Keratinocyte (primary cell): ENCODE data around the gene EFNA1. TPM values are rescaled to one million over a fixed set of nuclear protein-coding genes. Genes with fewer than 3 reads are reported as not detected.
A peak's percentile ranks its signal among the peaks of the same experiment; 100 is the strongest.

Experiments
- DNase-seq: peaks from one replicate; pipeline ENCODE4 v3.0.0-alpha.2; 2011; ENCODE audit warnings: low read depth, missing footprints, low spot score
- FAIRE-seq: peaks from 2 replicates; lab custom pipeline; 2011; peaks lifted over from hg19 to GRCh38; lab: Jason Lieb, UNC
- H2AFZ ChIP-seq: 2 replicates; pipeline ENCODE4 v1.6.0; 2012; ENCODE audit warnings: low read length, control low read depth, inconsistent platforms; ENCODE audit not compliant: control insufficient read depth
- H3K27ac ChIP-seq: 2 replicates; pipeline ENCODE4 v1.5.1; 2011; ENCODE audit warnings: low read length; ENCODE audit not compliant: control insufficient read depth, insufficient read depth
- H3K27me3 ChIP-seq: 3 replicates; pipeline ENCODE4 v1.6.0; 2011; ENCODE audit warnings: low read length; ENCODE audit not compliant: control insufficient read depth, insufficient read depth; ENCODE audit errors: extremely low read depth
- H3K36me3 ChIP-seq, 2 experiments: 2 replicates in 1 of 2; 3 replicates in 1 of 2; pipeline ENCODE4 v1.5.1; 2011; ENCODE audit warnings: low read length in 2 of 2, mild to moderate bottlenecking in 1 of 2; ENCODE audit not compliant: control insufficient read depth in 2 of 2, insufficient read depth in 2 of 2; ENCODE audit errors: extremely low read depth in 1 of 2
- H3K4me1 ChIP-seq: 3 replicates; pipeline ENCODE4 v1.5.1; 2011; ENCODE audit warnings: low read length; ENCODE audit not compliant: control insufficient read depth, insufficient read depth; ENCODE audit errors: extremely low read depth
- H3K4me2 ChIP-seq: 3 replicates; pipeline ENCODE4 v1.6.0; 2011; ENCODE audit warnings: low read depth, low read length; ENCODE audit not compliant: control insufficient read depth, insufficient read depth; ENCODE audit errors: extremely low read depth
- H3K4me3 ChIP-seq, 3 experiments: fragments of 200-600 bp in 1 of 3; sonication (generic) in 1 of 3; 2 replicates in 2 of 3; 3 replicates in 1 of 3; pipeline ENCODE4 v1.5.1; 2011 to 2016; ENCODE audit warnings: low read length in 3 of 3, mild to moderate bottlenecking in 3 of 3, control low read depth in 2 of 3, inconsistent platforms in 1 of 3, low read depth in 1 of 3, mixed read lengths in 1 of 3, mixed run types in 1 of 3, moderate library complexity in 1 of 3; ENCODE audit not compliant: control insufficient read depth in 2 of 3, insufficient read depth in 2 of 3; ENCODE audit errors: extremely low read depth in 1 of 3
- H3K79me2 ChIP-seq: 2 replicates; pipeline ENCODE4 v1.6.0; 2012; ENCODE audit warnings: low read length; ENCODE audit not compliant: control insufficient read depth, insufficient read depth
- H3K9ac ChIP-seq: 3 replicates; pipeline ENCODE4 v1.6.0; 2011; ENCODE audit warnings: low read length; ENCODE audit not compliant: control insufficient read depth, insufficient read depth; ENCODE audit errors: extremely low read depth
- H3K9me1 ChIP-seq: 3 replicates; pipeline ENCODE4 v1.6.0; 2011; ENCODE audit warnings: low read length; ENCODE audit not compliant: control insufficient read depth, insufficient read depth; ENCODE audit errors: extremely low read depth
- H3K9me3 ChIP-seq: 2 replicates; pipeline ENCODE4 v1.5.1; 2012; ENCODE audit warnings: low read depth, low read length; ENCODE audit not compliant: control insufficient read depth
- H4K20me1 ChIP-seq: 3 replicates; pipeline ENCODE4 v1.6.0; 2011; ENCODE audit warnings: low read length; ENCODE audit not compliant: control insufficient read depth, insufficient read depth; ENCODE audit errors: extremely low read depth
- EZH2 ChIP-seq: IDR thresholded peaks from one replicate; pipeline ENCODE4 v1.6.1; 2012; ENCODE audit warnings: inconsistent platforms, mild to moderate bottlenecking, low read length, moderate library complexity
- dilution Hi-C: fragments of 300-500 bp; cut with MboI; formaldehyde crosslinking; loops from one replicate; pipeline ENCODE4 v1.7.0; 2020; ENCODE audit warnings: low sequenced_read_pairs; ENCODE audit not compliant: extremely low pct_ligation_motif_present
- polyA minus RNA-seq, 3 experiments: library from RNA; depleted of rRNA, polyadenylated mRNA; stranded (reverse); fragments of >200 nt; gene quantifications; 1 replicate in 1 of 3; 2 replicates in 1 of 3; 3 replicates in 1 of 3; pipeline ENCODE4 v1.2.3, GENCODE V29; 2011
- polyA plus RNA-seq, 5 experiments: library from polyadenylated mRNA; depleted of rRNA in 3 of 5; stranded (reverse) in 3 of 5; stranded (forward) in 1 of 5; unstranded in 1 of 5; fragments of >200 nt; gene quantifications; 1 replicate in 1 of 5; 2 replicates in 3 of 5; 3 replicates in 1 of 5; pipeline versions ENCODE4 v1.2.1 to v1.2.3, GENCODE V29; 2011 to 2012; ENCODE audit warnings: missing spikeins in 2 of 5, low read depth in 1 of 5, low replicate concordance in 1 of 5
- TF ChIP-seq, protein P1 (sequence below), 3 experiments: IDR thresholded peaks in 1 of 3; conservative IDR thresholded peaks in 1 of 3; optimal IDR thresholded peaks in 1 of 3; 2 replicates in 2 of 3; 3 replicates in 1 of 3; pipeline versions ENCODE3 to v1.5.1; 2011; ENCODE audit warnings: low read length in 3 of 3, mild to moderate bottlenecking in 3 of 3, moderate library complexity in 2 of 3, control low read depth in 1 of 3, inconsistent platforms in 1 of 3; ENCODE audit not compliant: insufficient read depth in 2 of 3; ENCODE audit errors: extremely low read depth in 1 of 3

The EFNA1 gene, protein sequence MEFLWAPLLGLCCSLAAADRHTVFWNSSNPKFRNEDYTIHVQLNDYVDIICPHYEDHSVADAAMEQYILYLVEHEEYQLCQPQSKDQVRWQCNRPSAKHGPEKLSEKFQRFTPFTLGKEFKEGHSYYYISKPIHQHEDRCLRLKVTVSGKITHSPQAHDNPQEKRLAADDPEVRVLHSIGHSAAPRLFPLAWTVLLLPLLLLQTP
- polyA plus RNA-seq (33.2 to 116 TPM (median 77.5 TPM) in 3 replicates), polyA minus RNA-seq (45.9 to 113 TPM (median 67.4 TPM) in 3 replicates)
- polyA plus RNA-seq (2011; ENCODE audit: low read depth), result 33.5 TPM
- 34.4 and 44.7 TPM in 2 replicates for polyA plus RNA-seq (2011; cell fraction: cytosol; rRNA removed)
- 180 and 349 TPM in 2 replicates for polyA plus RNA-seq (2011; cell fraction: nucleus; rRNA removed)
- 22.9 and 134 TPM in 2 replicates for polyA plus RNA-seq (2012; ENCODE audit: low replicate concordance)
- polyA minus RNA-seq (2011; cell fraction: cytosol; rRNA and poly(A)+ RNA removed), result 52.0 TPM
- 90.7 and 122 TPM in 2 replicates for polyA minus RNA-seq (2011; cell fraction: nucleus; rRNA and poly(A)+ RNA removed)

DNA sequence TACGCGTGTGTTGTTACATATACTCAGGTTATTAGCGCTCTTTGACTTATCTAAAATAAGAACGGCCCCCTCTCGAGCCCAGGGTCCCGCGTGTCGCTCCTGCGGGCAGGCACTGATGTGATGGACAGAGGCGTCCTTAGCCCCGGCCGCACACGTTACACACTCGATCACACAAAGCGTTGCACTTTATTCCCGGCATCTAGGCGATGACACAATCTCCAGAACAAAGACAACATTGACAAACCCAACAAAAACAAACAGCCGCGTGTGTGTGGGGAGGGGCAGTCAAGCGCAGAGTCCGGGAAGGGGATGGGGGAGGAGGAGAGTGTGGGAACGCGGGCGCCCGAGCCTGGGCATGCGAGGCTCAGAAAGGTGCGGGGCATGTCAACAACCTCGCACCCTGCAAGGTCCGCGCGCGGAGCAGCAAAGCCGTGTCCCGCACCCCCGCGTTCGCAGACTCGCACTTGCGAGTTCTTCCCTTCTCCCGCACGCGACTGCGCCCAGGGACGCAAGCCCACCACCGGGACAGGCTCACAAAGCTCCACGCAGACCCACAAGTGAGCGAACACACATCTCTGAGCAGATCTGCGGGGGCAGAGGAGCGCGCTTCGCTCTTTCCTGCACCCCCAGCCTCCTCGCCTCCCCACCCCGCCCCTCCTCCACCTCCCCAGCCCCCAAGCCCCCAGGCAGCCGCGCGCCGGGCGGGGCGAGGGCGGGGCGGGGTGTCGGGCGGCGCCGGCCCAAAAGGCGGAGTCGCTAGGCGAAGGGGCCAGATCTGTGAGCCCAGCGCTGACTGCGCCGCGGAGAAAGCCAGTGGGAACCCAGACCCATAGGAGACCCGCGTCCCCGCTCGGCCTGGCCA lies at the start of gene EFNA1:
Gene EFNA1 (plus strand): TSS at position 772 of the 862 bp plus-strand sequence. CDS start 102 bp downstream, outside the sequence.
- Histone ChIP-seq H3K9ac (peak within 1 kb of the TSS; percentile 96), H4K20me1 (no peaks in the 10 kb centered on the region), H3K9me1 (peaks cover 7% of the 10 kb centered on the region), H3K4me3 (peak within 1 kb of the TSS; percentile 88 to 94 (median 89)), H2AFZ (peak within 1 kb of the TSS; percentile 73), H3K36me3 (peaks cover 9 to 17% of the 10 kb centered on the region in 2 experiments), H3K27ac (peak within 1 kb of the TSS; percentile 99), H3K9me3 (no peaks in the 10 kb centered on the region), H3K79me2 (peaks cover 38% of the 10 kb centered on the region), H3K27me3 (no peaks in the 10 kb centered on the region), H3K4me1 (peaks cover 64% of the 10 kb centered on the region), H3K4me2 (peak within 1 kb of the TSS; percentile 98)
- dilution Hi-C loops, result no loop called here
- DNase-seq (no peak), FAIRE-seq (no peak)
- TF ChIP-seq, protein P1, sequence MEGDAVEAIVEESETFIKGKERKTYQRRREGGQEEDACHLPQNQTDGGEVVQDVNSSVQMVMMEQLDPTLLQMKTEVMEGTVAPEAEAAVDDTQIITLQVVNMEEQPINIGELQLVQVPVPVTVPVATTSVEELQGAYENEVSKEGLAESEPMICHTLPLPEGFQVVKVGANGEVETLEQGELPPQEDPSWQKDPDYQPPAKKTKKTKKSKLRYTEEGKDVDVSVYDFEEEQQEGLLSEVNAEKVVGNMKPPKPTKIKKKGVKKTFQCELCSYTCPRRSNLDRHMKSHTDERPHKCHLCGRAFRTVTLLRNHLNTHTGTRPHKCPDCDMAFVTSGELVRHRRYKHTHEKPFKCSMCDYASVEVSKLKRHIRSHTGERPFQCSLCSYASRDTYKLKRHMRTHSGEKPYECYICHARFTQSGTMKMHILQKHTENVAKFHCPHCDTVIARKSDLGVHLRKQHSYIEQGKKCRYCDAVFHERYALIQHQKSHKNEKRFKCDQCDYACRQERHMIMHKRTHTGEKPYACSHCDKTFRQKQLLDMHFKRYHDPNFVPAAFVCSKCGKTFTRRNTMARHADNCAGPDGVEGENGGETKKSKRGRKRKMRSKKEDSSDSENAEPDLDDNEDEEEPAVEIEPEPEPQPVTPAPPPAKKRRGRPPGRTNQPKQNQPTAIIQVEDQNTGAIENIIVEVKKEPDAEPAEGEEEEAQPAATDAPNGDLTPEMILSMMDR (optimal IDR thresholded peaks at IDR 0.05 in 1 of 3, IDR thresholded peaks at IDR 0.05 in 1 of 3, conservative IDR thresholded peaks at IDR 0.05 in 1 of 3; ENCODE audit: extremely low read depth in 1 of 3, insufficient read depth in 2 of 3, low read length in 3 of 3), result no peak
- no peak for TF ChIP-seq EZH2

DNA sequence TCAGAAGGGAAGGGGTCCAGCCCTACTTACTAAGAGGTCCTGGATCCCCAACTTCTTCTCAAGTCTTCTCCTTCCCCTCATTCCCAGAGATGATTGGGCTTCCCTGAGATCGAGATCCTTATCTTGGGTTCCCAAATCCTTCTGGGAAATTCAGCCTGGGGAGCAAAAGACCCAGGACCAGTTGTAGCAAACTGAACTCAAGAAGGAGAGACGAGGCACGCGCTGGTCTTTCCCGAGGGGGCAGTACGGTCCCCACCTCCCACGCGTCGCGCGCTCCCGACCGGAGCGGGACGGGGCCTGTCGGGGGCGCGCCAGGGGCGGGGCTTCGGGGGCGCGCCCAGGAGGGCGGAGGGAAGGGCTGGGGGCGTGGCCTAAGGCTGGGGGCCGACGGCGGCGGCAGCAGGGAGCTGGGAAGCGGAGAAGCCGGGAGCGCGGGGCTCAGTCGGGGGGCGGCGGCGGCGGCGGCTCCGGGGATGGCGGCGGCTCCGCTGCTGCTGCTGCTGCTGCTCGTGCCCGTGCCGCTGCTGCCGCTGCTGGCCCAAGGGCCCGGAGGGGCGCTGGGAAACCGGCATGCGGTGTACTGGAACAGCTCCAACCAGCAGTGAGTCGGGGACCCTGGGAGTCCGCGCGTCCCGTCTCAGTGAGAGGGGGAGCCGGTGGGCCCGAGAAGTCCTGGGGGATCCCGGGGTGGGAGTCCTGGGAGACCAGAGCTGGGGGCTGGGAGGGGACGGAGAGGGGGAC lies 49.0 kb upstream of the EFNA1 start, which contains the start of gene EFNA3:
Gene EFNA3 (plus strand): TSS at position 369 of the 741 bp plus-strand sequence. CDS start 105 bp downstream, at position 474.
- H3K9me3 ChIP-seq, result no peaks in the 10 kb centered on the region
- H3K4me2 ChIP-seq, result peak within 1 kb of the TSS; percentile 78
- peaks cover 38% of the 10 kb centered on the region for H3K27me3 ChIP-seq
- H3K27ac ChIP-seq, result no peak within 1 kb of the TSS
- no peak for DNase-seq
- peak within 1 kb of the TSS; percentile 65 for H2AFZ ChIP-seq
- peaks cover 48% of the 10 kb centered on the region for H3K4me1 ChIP-seq
- TF ChIP-seq EZH2, result no peak
- TF ChIP-seq, protein P1 (optimal IDR thresholded peaks at IDR 0.05 in 1 of 3, IDR thresholded peaks at IDR 0.05 in 1 of 3, conservative IDR thresholded peaks at IDR 0.05 in 1 of 3; ENCODE audit: extremely low read depth in 1 of 3, insufficient read depth in 2 of 3, low read length in 3 of 3), result no peak
- no peak for FAIRE-seq
- peak within 1 kb of the TSS; percentile 51 to 69 (median 64) for H3K4me3 ChIP-seq
- no peaks in the 10 kb centered on the region for H3K9me1 ChIP-seq
- no peaks in the 10 kb centered on the region for H3K36me3 ChIP-seq
- H4K20me1 ChIP-seq, result no peaks in the 10 kb centered on the region
- H3K9ac ChIP-seq, result peak within 1 kb of the TSS; percentile 41
- no peaks in the 10 kb centered on the region for H3K79me2 ChIP-seq
- dilution Hi-C loops, result no loop called here
